DOHH2 (cell line): Measurements from ENCODE around the gene PTGES3.

Experiments
- H3F3A ChIP-seq: fragments of 200-600 bp; sonication (generic), shearing (Covaris generic); 2 replicates; pipeline ENCODE4 v1.6.0; 2016; ENCODE audit warnings: antibody characterized with exemption, mild to moderate bottlenecking; ENCODE audit not compliant: control insufficient read depth, insufficient read depth
- H3K27ac ChIP-seq: fragments of 200-600 bp; sonication (generic); 2 replicates; pipeline ENCODE4 v1.5.1; 2014; ENCODE audit warnings: low read depth, mild to moderate bottlenecking, low read length, moderate library complexity
- H3K27me3 ChIP-seq: fragments of 200-600 bp; sonication (generic); 2 replicates; pipeline ENCODE4 v1.6.1; 2014; ENCODE audit warnings: mild to moderate bottlenecking, low read length, mixed read lengths; ENCODE audit not compliant: control insufficient read depth
- H3K36me3 ChIP-seq: fragments of 200-600 bp; sonication (generic); 2 replicates; pipeline ENCODE4 v1.6.1; 2014; ENCODE audit warnings: mild to moderate bottlenecking, low read length, moderate library complexity, mixed read lengths; ENCODE audit not compliant: control insufficient read depth
- H3K4me1 ChIP-seq: fragments of 200-600 bp; sonication (generic); 2 replicates; pipeline ENCODE4 v1.6.1; 2014; ENCODE audit warnings: mild to moderate bottlenecking, low read length, mixed read lengths; ENCODE audit not compliant: control insufficient read depth
- H3K4me2 ChIP-seq: fragments of 200-600 bp; sonication (generic); 2 replicates; pipeline ENCODE4 v1.6.0; 2014; ENCODE audit warnings: mild to moderate bottlenecking, low read length, moderate library complexity
- H3K4me3 ChIP-seq: fragments of 200-600 bp; sonication (generic); 2 replicates; pipeline ENCODE4 v1.5.1; 2014; ENCODE audit warnings: mild to moderate bottlenecking, low read length, mixed read lengths
- H3K79me2 ChIP-seq: fragments of 200-600 bp; sonication (generic); 2 replicates; pipeline ENCODE4 v1.6.1; 2014; ENCODE audit warnings: mild to moderate bottlenecking, low read length, mixed read lengths; ENCODE audit not compliant: control insufficient read depth
- H3K9me2 ChIP-seq: fragments of 200-600 bp; sonication (generic); replicated peaks from 2 replicates; pipeline ENCODE4 v1.6.1; 2014; ENCODE audit warnings: mild to moderate bottlenecking, low read length, mixed read lengths; ENCODE audit not compliant: control insufficient read depth
- H3K9me3 ChIP-seq: fragments of 200-600 bp; sonication (generic); 2 replicates; pipeline ENCODE4 v1.6.1; 2014; ENCODE audit warnings: antibody characterized with exemption, low read length, mixed read lengths; ENCODE audit not compliant: control insufficient read depth, insufficient read depth
- H4K20me1 ChIP-seq: fragments of 200-600 bp; sonication (generic); 2 replicates; pipeline ENCODE4 v1.6.0; 2014; ENCODE audit warnings: low read depth, mild to moderate bottlenecking, antibody characterized with exemption, low read length, moderate library complexity; ENCODE audit not compliant: control insufficient read depth, insufficient read depth
- EZH2phosphoT487 ChIP-seq: fragments of 200-600 bp; sonication (generic); IDR thresholded peaks from 2 replicates; pipeline ENCODE4 v1.6.1; 2017; ENCODE audit warnings: borderline replicate concordance, mild to moderate bottlenecking, antibody characterized with exemption, low read length, moderate library complexity, mixed read lengths
- TF ChIP-seq, protein P1 (sequence below): fragments of 200-600 bp; sonication (generic); IDR thresholded peaks from one replicate; pipeline ENCODE4 v1.5.1; 2014; ENCODE audit warnings: antibody characterized with exemption, mild to moderate bottlenecking, low read depth, low read length; ENCODE audit not compliant: poor library complexity, severe bottlenecking

The PTGES3 gene

DNA sequence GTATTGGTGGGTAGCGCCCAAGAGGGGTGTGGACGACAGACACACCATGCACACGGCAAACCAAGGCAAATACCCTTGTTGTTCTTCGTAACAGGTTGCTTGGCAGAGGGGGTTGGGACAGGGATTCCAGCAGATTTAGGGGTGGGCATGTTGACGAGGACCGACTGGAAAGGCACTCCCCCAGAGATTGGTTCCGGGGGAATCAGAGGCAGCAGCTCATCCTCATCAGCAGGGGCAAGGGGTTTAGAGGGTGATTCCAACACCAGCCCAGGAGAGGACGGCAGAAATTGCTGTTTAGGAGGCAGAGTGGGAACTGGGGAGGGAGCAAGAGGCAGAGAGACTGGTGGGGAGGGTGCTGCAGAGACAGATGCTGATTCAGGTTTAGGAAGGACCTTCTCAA lies 27.7 kb upstream of the PTGES3 start:
- Histone ChIP-seq H4K20me1 (peaks cover 34% of the 10 kb centered on the region), H3K9me2 (no peaks in the 10 kb centered on the region), H3K4me3 (no peak overlapping the region), H3K36me3 (peaks cover 92% of the 10 kb centered on the region), H3K79me2 (peaks cover 62% of the 10 kb centered on the region), H3K27ac (peak overlapping the region; percentile 44; the same call in 1 of the 2 replicates), H3K27me3 (no peaks in the 10 kb centered on the region), H3F3A (peaks cover 59% of the 10 kb centered on the region), H3K4me2 (peak overlapping the region; percentile 19; the same call in 1 of the 2 replicates), H3K4me1 (peaks cover 73% of the 10 kb centered on the region), H3K9me3 (no peaks in the 10 kb centered on the region)
- TF ChIP-seq, protein P1, sequence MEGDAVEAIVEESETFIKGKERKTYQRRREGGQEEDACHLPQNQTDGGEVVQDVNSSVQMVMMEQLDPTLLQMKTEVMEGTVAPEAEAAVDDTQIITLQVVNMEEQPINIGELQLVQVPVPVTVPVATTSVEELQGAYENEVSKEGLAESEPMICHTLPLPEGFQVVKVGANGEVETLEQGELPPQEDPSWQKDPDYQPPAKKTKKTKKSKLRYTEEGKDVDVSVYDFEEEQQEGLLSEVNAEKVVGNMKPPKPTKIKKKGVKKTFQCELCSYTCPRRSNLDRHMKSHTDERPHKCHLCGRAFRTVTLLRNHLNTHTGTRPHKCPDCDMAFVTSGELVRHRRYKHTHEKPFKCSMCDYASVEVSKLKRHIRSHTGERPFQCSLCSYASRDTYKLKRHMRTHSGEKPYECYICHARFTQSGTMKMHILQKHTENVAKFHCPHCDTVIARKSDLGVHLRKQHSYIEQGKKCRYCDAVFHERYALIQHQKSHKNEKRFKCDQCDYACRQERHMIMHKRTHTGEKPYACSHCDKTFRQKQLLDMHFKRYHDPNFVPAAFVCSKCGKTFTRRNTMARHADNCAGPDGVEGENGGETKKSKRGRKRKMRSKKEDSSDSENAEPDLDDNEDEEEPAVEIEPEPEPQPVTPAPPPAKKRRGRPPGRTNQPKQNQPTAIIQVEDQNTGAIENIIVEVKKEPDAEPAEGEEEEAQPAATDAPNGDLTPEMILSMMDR: no peak
- TF ChIP-seq EZH2phosphoT487: no peak

DNA sequence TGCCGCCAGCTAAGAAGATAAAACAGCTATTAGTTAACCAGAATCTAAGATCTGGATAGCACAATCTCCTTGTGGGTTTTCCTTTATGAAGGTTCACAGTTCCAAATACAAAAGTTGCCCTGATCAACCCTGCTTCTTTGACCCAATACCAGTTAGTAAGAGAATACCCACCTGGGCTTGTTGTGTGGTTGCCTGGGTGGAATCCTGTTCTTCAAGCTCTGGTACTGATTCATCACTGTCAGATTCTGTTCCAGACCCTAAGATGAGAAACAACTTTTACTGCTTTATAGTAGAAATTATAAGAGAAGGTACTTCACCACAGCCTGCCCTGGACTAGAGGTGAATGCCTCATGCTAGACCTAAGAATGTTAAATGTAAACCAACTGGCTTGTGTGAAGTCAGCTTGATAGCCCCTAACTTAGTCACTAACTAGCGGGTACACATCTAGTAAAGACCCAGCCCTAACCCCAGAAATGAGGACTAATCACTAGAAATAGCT lies 26.4 kb upstream of the PTGES3 start:
- H4K20me1 ChIP-seq: peaks cover 22% of the 10 kb centered on the region
- no peak overlapping the region; the same call in 1 of the 2 replicates for H3K27ac ChIP-seq
- H3K36me3 ChIP-seq: peaks cover 79% of the 10 kb centered on the region
- peaks cover 56% of the 10 kb centered on the region for H3F3A ChIP-seq
- no peaks in the 10 kb centered on the region for H3K9me3 ChIP-seq
- H3K4me2 ChIP-seq: no peak overlapping the region
- H3K9me2 ChIP-seq: no peaks in the 10 kb centered on the region
- no peak for TF ChIP-seq EZH2phosphoT487
- TF ChIP-seq, protein P1: no peak
- peaks cover 48% of the 10 kb centered on the region for H3K79me2 ChIP-seq
- no peaks in the 10 kb centered on the region for H3K27me3 ChIP-seq
- H3K4me1 ChIP-seq: peaks cover 60% of the 10 kb centered on the region
- H3K4me3 ChIP-seq: no peak overlapping the region

DNA sequence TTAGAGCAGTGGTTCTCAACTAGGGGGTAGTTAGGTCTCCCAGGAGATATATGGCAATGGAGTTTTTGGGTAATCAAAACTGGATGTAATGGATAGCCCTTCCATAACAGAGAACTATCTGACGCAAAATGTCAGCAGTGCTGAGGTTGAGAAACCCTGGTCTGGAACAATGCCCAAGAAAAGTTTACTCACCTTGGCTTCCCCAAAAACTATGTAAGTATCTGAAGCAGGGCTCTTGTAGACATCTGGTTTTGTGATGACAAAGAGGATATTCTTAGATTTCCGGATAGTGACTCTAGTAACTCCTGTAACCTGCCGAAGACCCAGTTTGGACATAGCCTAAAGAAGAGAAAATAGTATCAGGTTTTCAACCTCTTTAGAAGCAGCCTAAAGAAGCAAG lies 25.3 kb upstream of the PTGES3 start:
- H3K27me3 ChIP-seq: no peaks in the 10 kb centered on the region
- H4K20me1 ChIP-seq: peaks cover 12% of the 10 kb centered on the region
- H3K9me2 ChIP-seq: no peaks in the 10 kb centered on the region
- H3K4me3 ChIP-seq: no peak overlapping the region
- H3K4me2 ChIP-seq: no peak overlapping the region
- TF ChIP-seq EZH2phosphoT487: no peak
- TF ChIP-seq, protein P1: no peak
- peaks cover 37% of the 10 kb centered on the region for H3K79me2 ChIP-seq
- H3K4me1 ChIP-seq: peaks cover 48% of the 10 kb centered on the region
- H3K36me3 ChIP-seq: peaks cover 68% of the 10 kb centered on the region
- H3K9me3 ChIP-seq: no peaks in the 10 kb centered on the region
- H3K27ac ChIP-seq: no peak overlapping the region
- peaks cover 56% of the 10 kb centered on the region for H3F3A ChIP-seq
